GM19238 (cell line): ENCODE results near the gene NUP54.

ENCODE experiments used
- DNase-seq: peaks from one replicate; pipeline ENCODE4 v3.0.0; 2011; ENCODE audit warnings: low spot score; ENCODE audit not compliant: insufficient read length

NUP54 gene

DNA sequence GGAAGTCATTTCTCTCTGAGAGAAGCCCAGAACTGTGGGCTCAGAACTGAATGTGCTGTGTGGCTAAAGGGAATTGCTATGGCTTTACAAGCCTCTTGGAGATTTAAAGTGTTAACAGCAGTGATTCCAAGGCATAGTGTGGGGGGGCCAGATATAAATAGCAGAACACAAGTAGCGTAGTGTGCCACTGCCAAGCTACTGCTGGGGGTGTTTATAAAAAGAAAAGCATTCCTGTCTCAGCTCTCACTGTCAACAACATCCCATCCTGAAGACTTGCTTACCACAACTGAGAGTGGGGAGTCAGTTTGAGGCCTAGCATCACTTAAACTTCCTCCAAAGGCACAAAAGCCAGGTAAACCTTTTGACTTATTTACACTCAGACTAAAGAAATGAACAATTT, 73.7 kb downstream of the NUP54 start, which contains the start of gene ART3:
TSS of gene ART3 (plus strand) at position 242 of the 400 bp plus-strand sequence. CDS start 1,181 bp downstream, outside the sequence.
- no peak for DNase-seq

DNA sequence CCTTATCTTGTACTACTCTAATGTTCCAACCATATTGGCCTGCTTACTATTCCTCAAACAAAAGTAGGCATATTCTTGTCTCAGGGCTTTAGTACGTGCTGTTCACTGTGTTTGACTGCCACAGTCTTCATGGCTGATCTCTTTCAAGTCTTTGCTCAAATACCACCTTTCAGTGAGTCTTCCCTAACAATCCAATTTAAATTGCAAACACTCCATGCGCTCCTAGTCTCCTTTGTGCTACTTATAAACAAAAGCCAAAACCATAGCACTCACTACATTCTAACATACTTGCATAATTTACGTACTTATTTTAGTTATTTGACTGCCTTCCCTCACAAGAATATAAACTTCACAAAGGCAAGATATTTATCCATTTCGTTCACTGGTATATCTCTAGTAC, 75.4 kb downstream of the NUP54 start:
- DNase-seq, result no peak

DNA sequence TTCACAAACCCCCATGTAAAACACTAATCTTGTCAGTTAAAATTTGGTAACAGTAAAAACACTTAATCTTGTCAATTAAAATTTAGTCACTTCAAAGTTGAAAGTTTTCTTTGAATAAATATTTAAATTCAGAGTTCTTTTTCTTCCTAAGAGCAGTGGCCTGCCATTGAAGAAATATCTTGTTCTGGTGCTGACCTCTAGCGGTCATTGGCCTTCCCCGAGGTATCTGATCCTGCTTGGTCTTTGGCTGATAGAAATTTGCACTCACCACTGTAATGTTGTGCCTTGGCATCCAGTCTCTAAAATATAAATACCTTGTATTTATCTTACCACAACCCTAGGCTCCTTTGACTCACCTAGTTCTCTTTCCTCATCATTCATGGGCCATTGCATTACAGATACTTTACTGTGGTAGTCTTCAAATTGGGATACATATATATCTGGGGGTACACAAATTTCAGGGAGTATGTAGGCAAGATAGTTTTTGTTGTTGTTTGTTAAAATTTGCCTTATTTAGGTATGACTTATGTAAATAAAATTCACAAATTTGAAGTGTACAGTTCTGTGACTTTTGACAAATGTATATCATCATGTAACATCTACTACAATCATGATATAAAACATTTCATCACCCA, 80.4 kb downstream of the NUP54 start:
- peak; percentile 37 for DNase-seq

DNA sequence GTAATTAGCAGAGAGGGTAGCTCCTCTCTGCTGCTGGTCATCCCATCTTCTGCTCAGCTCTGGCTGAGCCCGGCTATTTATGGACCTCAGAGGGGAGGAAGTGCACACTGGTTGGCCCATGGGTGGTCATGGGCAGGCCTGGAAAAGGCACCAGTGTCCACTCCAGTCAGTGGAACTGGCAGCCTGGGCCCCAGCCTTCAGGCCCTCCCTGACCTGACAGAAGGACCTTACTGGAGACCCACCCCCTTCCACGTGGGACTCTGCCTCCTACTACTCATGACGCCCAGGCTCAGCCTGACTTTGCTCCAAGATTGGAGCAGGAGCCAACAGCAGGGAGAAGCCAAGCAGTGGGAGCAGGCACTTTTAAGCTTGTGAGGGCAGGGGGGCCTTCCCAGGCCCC, 81.7 kb downstream of the NUP54 start:
- no peak for DNase-seq
